T-helper 1 cell treated with Interleukin-12 subunit alpha and Interleukin-12 subunit beta and Interleukin-4 antibody, amounts not matched to agents 30 μg/mL and 1 μg/mL, for 36 hours (primary cell): Measurements from ENCODE around the gene TNP2.
"Not testable (repeated sequence)": the region's sequence is repeated elsewhere in the genome, so short reads cannot be mapped to it uniquely, and the experiment has no call there.

Source experiments
- H3K27ac Mint-ChIP-seq: one replicate; pipeline ENCODE4 v1.8.0; 2021; ENCODE audit warnings: mild to moderate bottlenecking, mixed read lengths
- H3K27me3 Mint-ChIP-seq: one replicate; pipeline ENCODE4 v1.8.0; 2021; ENCODE audit warnings: low read depth, mixed read lengths
- H3K36me3 Mint-ChIP-seq: one replicate; pipeline ENCODE4 v1.8.0; 2021; ENCODE audit warnings: low read depth, mixed read lengths
- H3K4me1 Mint-ChIP-seq: one replicate; pipeline ENCODE4 v1.8.0; 2021; ENCODE audit warnings: low read depth, mixed read lengths
- H3K4me3 Mint-ChIP-seq: one replicate; pipeline ENCODE4 v1.8.0; 2021; ENCODE audit warnings: mild to moderate bottlenecking, moderate library complexity, mixed read lengths
- H3K9me3 Mint-ChIP-seq: one replicate; pipeline ENCODE4 v1.8.0; 2021; ENCODE audit warnings: mixed read lengths

The TNP2 gene

GRCh38 chr16:11306997-11307638 lies 38.0 kb upstream of the TNP2 start:
- Mint-ChIP-seq H3K9me3 (no peaks in the 10 kb centered on the region), H3K27ac (peak overlapping the region; percentile 55), H3K4me3 (no peak overlapping the region), H3K27me3 (peaks cover 4% of the 10 kb centered on the region), H3K36me3 (peaks cover 2% of the 10 kb centered on the region), H3K4me1 (peaks cover 27% of the 10 kb centered on the region)

GRCh38 chr16:11306381-11306780 lies 37.3 kb upstream of the TNP2 start:
- Mint-ChIP-seq H3K4me1 (peaks cover 22% of the 10 kb centered on the region), H3K9me3 (no peaks in the 10 kb centered on the region), H3K4me3 (no peak overlapping the region), H3K27me3 (peaks cover 4% of the 10 kb centered on the region), H3K36me3 (peaks cover 2% of the 10 kb centered on the region), H3K27ac (no peak overlapping the region)

GRCh38 chr16:11303405-11304138 lies 34.4 kb upstream of the TNP2 start:
- H3K27me3 Mint-ChIP-seq = peaks cover 10% of the 10 kb centered on the region
- H3K27ac Mint-ChIP-seq = no peak overlapping the region
- H3K36me3 Mint-ChIP-seq = no peaks in the 10 kb centered on the region
- H3K4me1 Mint-ChIP-seq = peaks cover 10% of the 10 kb centered on the region
- H3K4me3 Mint-ChIP-seq = no peak overlapping the region
- H3K9me3 Mint-ChIP-seq = no peaks in the 10 kb centered on the region

- Mint-ChIP-seq H3K9me3 (no peaks in the 10 kb centered on the region), H3K4me1 (peaks cover 8% of the 10 kb centered on the region), H3K27me3 (peaks cover 11% of the 10 kb centered on the region), H3K27ac (no peak overlapping the region), H3K4me3 (no peak overlapping the region), H3K36me3 (no peaks in the 10 kb centered on the region)
Observed at GRCh38 chr16:11302977-11303376, 33.9 kb upstream of the TNP2 start.

- Mint-ChIP-seq H3K27ac (no peak overlapping the region), H3K9me3 (no peaks in the 10 kb centered on the region), H3K4me1 (peaks cover 13% of the 10 kb centered on the region), H3K4me3 (no peak overlapping the region), H3K27me3 (peaks cover 15% of the 10 kb centered on the region), H3K36me3 (no peaks in the 10 kb centered on the region)
Observed at GRCh38 chr16:11301645-11302501, 32.7 kb upstream of the TNP2 start.

GRCh38 chr16:11300560-11300892 lies 31.4 kb upstream of the TNP2 start:
- H3K27ac Mint-ChIP-seq = no peak overlapping the region

GRCh38 chr16:11299865-11300559 lies 30.9 kb upstream of the TNP2 start:
- Mint-ChIP-seq H3K9me3 (no peaks in the 10 kb centered on the region), H3K27me3 (peaks cover 15% of the 10 kb centered on the region), H3K4me1 (peaks cover 19% of the 10 kb centered on the region), H3K27ac (no peak overlapping the region), H3K36me3 (no peaks in the 10 kb centered on the region), H3K4me3 (no peak overlapping the region)

More at GRCh38 chr16:11300560-11300892, 31.4 kb upstream of the TNP2 start:
- Mint-ChIP-seq H3K27me3 (peaks cover 15% of the 10 kb centered on the region), H3K36me3 (no peaks in the 10 kb centered on the region), H3K4me3 (no peak overlapping the region), H3K9me3 (no peaks in the 10 kb centered on the region), H3K4me1 (peaks cover 19% of the 10 kb centered on the region)

GRCh38 chr16:11298950-11299547 lies 29.9 kb upstream of the TNP2 start:
- Mint-ChIP-seq H3K4me1 (peaks cover 19% of the 10 kb centered on the region), H3K27me3 (peaks cover 12% of the 10 kb centered on the region)
- not testable (repeated sequence) for H3K36me3 Mint-ChIP-seq, H3K4me3 Mint-ChIP-seq, H3K27ac Mint-ChIP-seq, H3K9me3 Mint-ChIP-seq

- Mint-ChIP-seq H3K27ac (no peak overlapping the region), H3K4me3 (no peak overlapping the region), H3K4me1 (peaks cover 22% of the 10 kb centered on the region), H3K9me3 (no peaks in the 10 kb centered on the region), H3K27me3 (peaks cover 18% of the 10 kb centered on the region), H3K36me3 (no peaks in the 10 kb centered on the region)
Observed at GRCh38 chr16:11298143-11298900, 29.2 kb upstream of the TNP2 start.

- H3K36me3 Mint-ChIP-seq = no peaks in the 10 kb centered on the region
- H3K27ac Mint-ChIP-seq = peak overlapping the region; percentile 24
- peaks cover 22% of the 10 kb centered on the region for H3K4me1 Mint-ChIP-seq
- peak overlapping the region; percentile 69 for H3K4me3 Mint-ChIP-seq
- peaks cover 24% of the 10 kb centered on the region for H3K27me3 Mint-ChIP-seq
- H3K9me3 Mint-ChIP-seq = no peaks in the 10 kb centered on the region
Observed at GRCh38 chr16:11297492-11298142, 28.5 kb upstream of the TNP2 start.

- no peaks in the 10 kb centered on the region for H3K9me3 Mint-ChIP-seq
- H3K4me1 Mint-ChIP-seq = peaks cover 22% of the 10 kb centered on the region
- peak overlapping the region; percentile 69 for H3K4me3 Mint-ChIP-seq
Observed at GRCh38 chr16:11296706-11297491, 27.8 kb upstream of the TNP2 start.

GRCh38 chr16:11296351-11296705 lies 27.2 kb upstream of the TNP2 start:
- Mint-ChIP-seq H3K4me3 (no peak overlapping the region), H3K9me3 (no peaks in the 10 kb centered on the region), H3K27ac (no peak overlapping the region), H3K27me3 (peaks cover 28% of the 10 kb centered on the region), H3K4me1 (peaks cover 22% of the 10 kb centered on the region), H3K36me3 (no peaks in the 10 kb centered on the region)

More at GRCh38 chr16:11296706-11297491, 27.8 kb upstream of the TNP2 start:
- Mint-ChIP-seq H3K27ac (no peak overlapping the region), H3K27me3 (peaks cover 24% of the 10 kb centered on the region), H3K36me3 (no peaks in the 10 kb centered on the region)
